ENCODE measurements around the gene UXS1.

GRCh38 chr2:106183101-106183696 is 10.9 kb downstream of the UXS1 start:
- no peak for TF ChIP-seq EZH2 (IDR thresholded peaks at IDR 0.05; ENCODE audit: insufficient read depth, poor library complexity, severe bottlenecking)
- no peak for TF ChIP-seq EZH2phosphoT487 (IDR thresholded peaks at IDR 0.05; ENCODE audit: insufficient read depth, low read depth)

All from GM23248 (cell line).